ENCODE measurements around the gene FILIP1L. TPM values are rescaled to one million over a fixed set of nuclear protein-coding genes. Genes with fewer than 3 reads are reported as not detected.
"Not testable (repeated sequence)": the region's sequence is repeated elsewhere in the genome, so short reads cannot be mapped to it uniquely, and the experiment has no call there.

Gene FILIP1L
- total RNA-seq, 1 experiment from 2014 or later, result 0.07 TPM

GRCh38 chr3:99843590-99844258 is 270.6 kb downstream of the FILIP1L start:
- H3K36me3 ChIP-seq (replicated peaks; ENCODE audit: control insufficient read depth, insufficient read depth, low read length), result no peaks in the 10 kb centered on the region
- no peaks in the 10 kb centered on the region for H3K27me3 ChIP-seq (ENCODE audit: control insufficient read depth, insufficient read depth, low read length)
- no peak for DNase-seq
- H3K4me3 ChIP-seq (ENCODE audit: insufficient read depth, low read depth, low read length), result no peak overlapping the region

DNA sequence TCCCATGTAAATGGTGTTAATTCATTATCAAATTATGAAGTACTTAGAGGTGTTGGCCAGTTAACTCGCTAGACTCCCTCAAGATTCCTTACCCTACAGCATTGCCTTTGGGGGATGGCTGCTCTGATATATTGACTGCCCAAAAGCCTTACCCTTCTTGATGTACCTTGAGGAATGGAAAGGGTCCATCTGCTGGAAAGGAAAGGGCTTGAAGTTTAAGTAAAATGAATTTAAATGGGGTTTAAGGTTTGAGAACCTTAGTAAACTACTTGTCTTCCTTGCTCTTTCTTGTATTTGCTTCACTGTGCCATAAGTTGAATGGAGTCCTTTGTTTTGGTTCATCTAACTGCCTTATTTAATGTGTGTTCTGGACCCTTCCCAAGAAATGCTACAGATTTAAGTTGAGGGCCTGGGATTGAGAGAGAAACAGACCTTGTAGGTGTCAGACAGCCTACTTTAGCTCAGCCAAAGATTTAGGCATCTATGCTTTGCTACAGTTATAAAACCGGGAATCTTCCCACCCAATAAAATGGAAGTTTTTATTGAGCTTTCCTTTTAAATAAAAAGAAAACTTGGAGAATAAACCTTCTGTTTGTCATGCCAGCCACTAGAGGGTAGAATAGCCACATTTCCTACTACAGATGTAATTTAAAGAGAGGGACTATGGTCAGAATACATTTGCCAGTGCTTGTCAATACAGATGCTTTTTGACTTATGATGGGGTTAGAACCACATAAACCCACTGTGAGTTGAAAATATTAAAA is 271.3 kb downstream of the FILIP1L start:
- DNase-seq, result peak; percentile 11
- Histone ChIP-seq H3K4me3 (ENCODE audit: insufficient read depth, low read depth, low read length) (no peak overlapping the region), H3K36me3 (replicated peaks; ENCODE audit: control insufficient read depth, insufficient read depth, low read length) (no peaks in the 10 kb centered on the region; the same call in 1 of the 2 replicates), H3K27me3 (ENCODE audit: control insufficient read depth, insufficient read depth, low read length) (no peaks in the 10 kb centered on the region)

DNA sequence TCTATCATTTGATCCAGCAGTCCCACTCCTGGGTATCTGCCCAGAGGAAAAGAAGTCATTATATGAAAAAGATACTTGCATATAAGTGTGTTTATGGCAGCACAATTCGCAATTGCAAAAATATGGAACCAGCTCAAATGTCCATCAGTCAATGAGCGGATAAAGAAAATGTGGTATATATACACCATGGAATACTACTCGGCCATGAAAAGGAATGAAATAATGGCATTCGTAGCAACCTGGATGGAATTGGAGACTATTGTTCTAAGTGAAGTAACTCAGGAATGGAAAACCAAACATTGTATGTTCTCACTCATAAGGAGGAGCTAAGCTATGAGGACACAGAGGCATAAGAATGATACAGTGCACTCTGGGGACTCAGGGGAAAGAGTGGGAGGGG is 272.4 kb downstream of the FILIP1L start:
- DNase-seq; H3K36me3 ChIP-seq (replicated peaks; ENCODE audit: control insufficient read depth, insufficient read depth, low read length); H3K27me3 ChIP-seq (ENCODE audit: control insufficient read depth, insufficient read depth, low read length); H3K4me3 ChIP-seq (ENCODE audit: insufficient read depth, low read depth, low read length): not testable (repeated sequence)

DNA sequence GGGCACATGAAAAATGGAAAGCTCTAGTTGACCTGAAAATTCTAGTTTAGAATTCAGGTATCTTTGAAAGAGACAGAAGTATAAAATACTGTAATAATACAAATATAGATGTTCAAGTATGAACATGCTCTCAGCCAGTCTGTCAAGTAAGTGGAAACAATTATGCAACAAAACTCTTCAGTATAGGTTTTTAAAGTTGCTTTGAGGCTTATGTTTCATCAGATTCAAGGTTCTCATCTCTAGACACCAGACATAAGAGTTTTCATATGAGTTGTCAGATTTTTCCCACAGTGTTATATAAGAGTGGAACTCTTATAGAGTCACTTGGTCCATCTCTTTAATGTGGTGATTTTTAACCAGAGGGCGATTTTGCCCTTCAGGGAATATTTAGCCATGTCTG is 274.7 kb downstream of the FILIP1L start:
- Histone ChIP-seq H3K36me3 (replicated peaks; ENCODE audit: control insufficient read depth, insufficient read depth, low read length) (no peaks in the 10 kb centered on the region; the same call in 1 of the 2 replicates), H3K4me3 (ENCODE audit: insufficient read depth, low read depth, low read length) (no peak overlapping the region), H3K27me3 (ENCODE audit: control insufficient read depth, insufficient read depth, low read length) (no peaks in the 10 kb centered on the region)
- no peak for DNase-seq

- Histone ChIP-seq H3K27me3 (ENCODE audit: control insufficient read depth, insufficient read depth, low read length) (no peaks in the 10 kb centered on the region), H3K36me3 (replicated peaks; ENCODE audit: control insufficient read depth, insufficient read depth, low read length) (no peaks in the 10 kb centered on the region; the same call in 1 of the 2 replicates), H3K4me3 (ENCODE audit: insufficient read depth, low read depth, low read length) (no peak overlapping the region)
- DNase-seq, result no peak
Observed at GRCh38 chr3:99838755-99839154, 275.5 kb downstream of the FILIP1L start.

DNA sequence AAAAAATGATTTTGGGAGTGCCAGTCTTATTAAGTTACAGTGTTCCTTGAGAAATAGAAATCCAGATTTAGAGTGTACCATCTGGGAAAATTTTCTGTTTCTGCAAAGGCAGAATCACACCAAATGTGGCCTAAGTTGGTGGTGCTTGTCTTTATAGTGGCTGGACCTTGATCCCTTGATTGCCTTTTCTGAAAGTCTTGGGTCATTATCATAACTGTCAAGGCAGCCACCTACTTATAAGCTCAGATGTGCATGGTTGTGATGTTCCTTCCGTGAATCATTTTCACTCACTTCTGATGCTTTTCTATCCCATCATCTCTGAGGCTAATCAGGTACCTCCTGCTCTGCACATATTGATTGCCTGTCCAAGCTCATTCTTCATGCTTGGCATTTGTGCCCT is 276.6 kb downstream of the FILIP1L start:
- no peak overlapping the region for H3K4me3 ChIP-seq (ENCODE audit: insufficient read depth, low read depth, low read length)
- no peaks in the 10 kb centered on the region for H3K27me3 ChIP-seq (ENCODE audit: control insufficient read depth, insufficient read depth, low read length)
- H3K36me3 ChIP-seq (replicated peaks; ENCODE audit: control insufficient read depth, insufficient read depth, low read length), result no peaks in the 10 kb centered on the region; the same call in 1 of the 2 replicates
- DNase-seq, result no peak

- no peaks in the 10 kb centered on the region for H3K27me3 ChIP-seq (ENCODE audit: control insufficient read depth, insufficient read depth, low read length)
- H3K4me3 ChIP-seq (ENCODE audit: insufficient read depth, low read depth, low read length), result no peak overlapping the region
- DNase-seq, result no peak
- H3K36me3 ChIP-seq (replicated peaks; ENCODE audit: control insufficient read depth, insufficient read depth, low read length), result no peaks in the 10 kb centered on the region; the same call in 1 of the 2 replicates
Observed at GRCh38 chr3:99836681-99837080, 277.6 kb downstream of the FILIP1L start.

DNA sequence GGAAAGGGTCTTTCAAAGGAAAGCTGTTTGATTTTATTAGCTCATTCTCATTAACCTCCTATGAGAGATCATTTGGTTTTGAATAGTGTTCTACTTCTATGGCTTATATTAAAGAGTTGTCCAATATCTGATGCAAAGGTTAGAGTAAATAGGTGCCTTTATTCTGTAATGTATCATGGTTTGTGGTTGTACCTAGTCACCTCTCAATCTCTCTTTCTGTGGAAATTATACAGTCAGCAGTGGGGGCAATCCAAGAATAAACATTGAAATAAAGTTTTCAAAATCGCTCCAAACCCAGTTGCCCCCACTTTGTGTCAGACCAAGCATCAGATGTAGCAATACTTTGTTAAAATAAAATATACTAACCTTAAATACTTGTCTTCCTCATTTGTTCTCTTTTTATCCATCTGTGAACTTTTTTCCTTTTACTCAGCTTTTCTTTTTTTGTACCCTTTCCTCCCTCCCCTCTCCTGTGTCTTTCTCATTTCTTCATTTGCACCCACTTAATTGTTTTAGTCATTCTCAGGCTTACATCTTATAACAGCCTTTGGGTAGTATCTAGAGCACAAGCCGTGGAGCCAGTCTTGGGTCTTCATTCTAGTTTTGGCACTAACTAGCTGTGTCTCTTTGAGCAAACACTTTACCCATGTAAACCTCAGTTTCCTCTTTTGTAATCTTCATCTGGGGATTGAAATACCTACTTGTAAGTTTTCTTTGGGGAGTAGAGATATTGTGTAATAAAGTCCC is 279.9 kb downstream of the FILIP1L start:
- DNase-seq, result no peak

GRCh38 chr3:99833617-99834205 is 280.6 kb downstream of the FILIP1L start:
- Histone ChIP-seq H3K36me3 (replicated peaks; ENCODE audit: control insufficient read depth, insufficient read depth, low read length) (no peaks in the 10 kb centered on the region; the same call in 1 of the 2 replicates), H3K27me3 (ENCODE audit: control insufficient read depth, insufficient read depth, low read length) (no peaks in the 10 kb centered on the region), H3K4me3 (ENCODE audit: insufficient read depth, low read depth, low read length) (no peak overlapping the region)
- no peak for DNase-seq

More for the DNA sequence above, 279.9 kb downstream of the FILIP1L start:
- Histone ChIP-seq H3K27me3 (ENCODE audit: control insufficient read depth, insufficient read depth, low read length) (no peaks in the 10 kb centered on the region), H3K36me3 (replicated peaks; ENCODE audit: control insufficient read depth, insufficient read depth, low read length) (no peaks in the 10 kb centered on the region; the same call in 1 of the 2 replicates), H3K4me3 (ENCODE audit: insufficient read depth, low read depth, low read length) (no peak overlapping the region)

GRCh38 chr3:99829844-99830243 is 284.5 kb downstream of the FILIP1L start:
- no peaks in the 10 kb centered on the region for H3K27me3 ChIP-seq (ENCODE audit: control insufficient read depth, insufficient read depth, low read length)
- no peak for DNase-seq
- H3K4me3 ChIP-seq (ENCODE audit: insufficient read depth, low read depth, low read length), result no peak overlapping the region
- no peaks in the 10 kb centered on the region for H3K36me3 ChIP-seq (replicated peaks; ENCODE audit: control insufficient read depth, insufficient read depth, low read length)

DNA sequence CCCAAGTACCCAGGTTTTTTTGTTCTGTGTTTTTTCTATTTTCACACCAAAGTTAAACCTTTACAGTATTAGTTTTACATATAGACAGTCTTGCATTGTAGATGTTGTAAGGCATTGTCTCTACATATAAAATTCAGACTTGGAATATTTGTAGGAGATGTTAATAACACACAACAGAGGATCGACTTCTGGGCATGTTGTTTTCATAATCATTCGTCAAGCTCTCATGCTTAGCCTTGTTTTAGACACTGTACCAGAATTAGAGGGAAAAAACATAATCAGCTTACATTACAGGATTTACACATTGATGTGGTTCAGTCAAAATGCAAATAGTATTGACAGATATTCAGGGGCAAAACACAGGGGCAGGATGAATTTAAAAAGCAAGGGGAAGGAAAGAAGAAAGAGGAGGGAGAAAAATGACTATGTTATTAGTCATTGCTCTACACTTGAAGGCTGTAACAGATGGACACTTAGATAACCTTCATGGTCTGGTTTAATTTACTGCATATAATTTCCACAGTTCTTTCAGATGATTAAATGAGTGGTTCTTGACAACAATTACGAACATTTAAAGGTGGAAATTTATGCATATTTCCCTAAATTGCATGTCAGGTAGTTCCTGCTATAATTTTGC is 289.2 kb downstream of the FILIP1L start:
- no peak for DNase-seq
- H3K4me3 ChIP-seq (ENCODE audit: insufficient read depth, low read depth, low read length), result no peak overlapping the region
- H3K36me3 ChIP-seq (replicated peaks; ENCODE audit: control insufficient read depth, insufficient read depth, low read length), result no peaks in the 10 kb centered on the region
- H3K27me3 ChIP-seq (ENCODE audit: control insufficient read depth, insufficient read depth, low read length), result no peaks in the 10 kb centered on the region

GRCh38 chr3:99823723-99824711 is 290.3 kb downstream of the FILIP1L start:
- no peaks in the 10 kb centered on the region for H3K36me3 ChIP-seq (replicated peaks; ENCODE audit: control insufficient read depth, insufficient read depth, low read length)
- no peaks in the 10 kb centered on the region for H3K27me3 ChIP-seq (ENCODE audit: control insufficient read depth, insufficient read depth, low read length)
- no peak for DNase-seq
- no peak overlapping the region for H3K4me3 ChIP-seq (ENCODE audit: insufficient read depth, low read depth, low read length)

GRCh38 chr3:99818818-99819217 is 295.5 kb downstream of the FILIP1L start:
- H3K27me3 ChIP-seq (ENCODE audit: control insufficient read depth, insufficient read depth, low read length), result no peaks in the 10 kb centered on the region
- H3K4me3 ChIP-seq (ENCODE audit: insufficient read depth, low read depth, low read length), result no peak overlapping the region
- H3K36me3 ChIP-seq (replicated peaks; ENCODE audit: control insufficient read depth, insufficient read depth, low read length), result no peaks in the 10 kb centered on the region
- no peak for DNase-seq

Data from H7 (cell line).